OCI-LY1 (cell line): ENCODE data around the gene SLC6A3.

Source experiments
- EZH2 ChIP-seq: fragments of 200-600 bp; sonication (generic), shearing (Covaris generic); IDR thresholded peaks from 2 replicates; pipeline ENCODE4 v1.8.0; 2017; ENCODE audit warnings: borderline replicate concordance, mixed run types, mild to moderate bottlenecking, antibody characterized with exemption, low read length, moderate library complexity, mixed read lengths
- TF ChIP-seq, protein P1 (sequence below): fragments of 200-600 bp; sonication (generic), shearing (Covaris generic); IDR thresholded peaks from 2 replicates; pipeline ENCODE4 v1.5.1; 2017; ENCODE audit warnings: mild to moderate bottlenecking, antibody characterized with exemption, low read length, moderate library complexity, mixed read lengths

DNA sequence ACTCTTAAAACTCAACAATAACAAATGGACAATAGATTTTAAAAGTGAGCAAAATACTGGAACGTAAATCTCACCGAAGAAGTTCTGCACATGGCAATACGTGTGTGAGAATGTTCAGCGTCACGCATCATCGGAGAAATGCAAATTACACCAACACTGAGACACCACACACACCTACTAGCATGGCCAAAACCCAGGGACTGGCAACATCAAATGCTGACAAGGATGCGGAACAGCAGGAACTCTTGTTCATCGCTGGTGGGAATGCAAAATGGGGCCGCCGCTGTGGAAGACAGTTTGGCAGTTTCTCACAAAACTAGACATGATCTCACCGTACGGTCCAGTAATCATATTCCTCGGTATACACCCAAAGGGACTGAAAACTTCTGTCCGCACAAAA is 78.7 kb downstream of the SLC6A3 start:
- TF ChIP-seq, protein P1, sequence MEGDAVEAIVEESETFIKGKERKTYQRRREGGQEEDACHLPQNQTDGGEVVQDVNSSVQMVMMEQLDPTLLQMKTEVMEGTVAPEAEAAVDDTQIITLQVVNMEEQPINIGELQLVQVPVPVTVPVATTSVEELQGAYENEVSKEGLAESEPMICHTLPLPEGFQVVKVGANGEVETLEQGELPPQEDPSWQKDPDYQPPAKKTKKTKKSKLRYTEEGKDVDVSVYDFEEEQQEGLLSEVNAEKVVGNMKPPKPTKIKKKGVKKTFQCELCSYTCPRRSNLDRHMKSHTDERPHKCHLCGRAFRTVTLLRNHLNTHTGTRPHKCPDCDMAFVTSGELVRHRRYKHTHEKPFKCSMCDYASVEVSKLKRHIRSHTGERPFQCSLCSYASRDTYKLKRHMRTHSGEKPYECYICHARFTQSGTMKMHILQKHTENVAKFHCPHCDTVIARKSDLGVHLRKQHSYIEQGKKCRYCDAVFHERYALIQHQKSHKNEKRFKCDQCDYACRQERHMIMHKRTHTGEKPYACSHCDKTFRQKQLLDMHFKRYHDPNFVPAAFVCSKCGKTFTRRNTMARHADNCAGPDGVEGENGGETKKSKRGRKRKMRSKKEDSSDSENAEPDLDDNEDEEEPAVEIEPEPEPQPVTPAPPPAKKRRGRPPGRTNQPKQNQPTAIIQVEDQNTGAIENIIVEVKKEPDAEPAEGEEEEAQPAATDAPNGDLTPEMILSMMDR: no peak
- no peak for TF ChIP-seq EZH2
